A673 (cell line): ENCODE data around the gene UGT1A8. TPM values are rescaled to one million over a fixed set of nuclear protein-coding genes. Genes with fewer than 3 reads are reported as not detected.
"Not testable (repeated sequence)": the region's sequence is repeated elsewhere in the genome, so short reads cannot be mapped to it uniquely, and the experiment has no call there.

Experiments used
- BruUV-seq: library from RNA; stranded (reverse); fragments of 400-500 nt; replicated peaks from 2 replicates; lab custom pipeline; 2021; lab: Mats Ljungman, UMichigan
- CTCF ChIA-PET: fragments of 300-600 bp; sonication (Branson Sonifier 250); formaldehyde crosslinking; loops from one replicate; lab custom pipeline; 2022; ENCODE audit warnings: antibody characterized with exemption; lab: Charles Lee
- POLR2A ChIA-PET: fragments of 300-600 bp; sonication (Branson Sonifier 250); formaldehyde crosslinking; loops from one replicate; lab custom pipeline; 2022; ENCODE audit warnings: antibody characterized with exemption; ENCODE audit not compliant: low non-redundant PET; lab: Charles Lee
- DNase-seq: peaks from one replicate; pipeline ENCODE4 v3.0.0-alpha.2; 2015; ENCODE audit warnings: low spot score
- H3K27ac ChIP-seq: fragments of 200-600 bp; sonication (generic); 2 replicates; pipeline ENCODE4 v1.5.1; 2016; ENCODE audit warnings: mixed run types, low read depth, mild to moderate bottlenecking, mixed read lengths, antibody characterized with exemption, low read length; ENCODE audit not compliant: poor library complexity, severe bottlenecking
- H3K27me3 ChIP-seq: fragments of 200-600 bp; sonication (generic); replicated peaks from 2 replicates; pipeline ENCODE4 v1.6.1; 2017; ENCODE audit warnings: mixed run types, low read depth, mild to moderate bottlenecking, mixed read lengths, antibody characterized with exemption, low read length; ENCODE audit not compliant: insufficient read depth, poor library complexity
- H3K36me3 ChIP-seq: fragments of 200-600 bp; sonication (generic); 2 replicates; pipeline ENCODE4 v1.6.1; 2016; ENCODE audit warnings: mixed run types, mild to moderate bottlenecking, mixed read lengths, antibody characterized with exemption, low read length; ENCODE audit not compliant: insufficient read depth, poor library complexity, severe bottlenecking
- H3K4me1 ChIP-seq: fragments of 200-600 bp; sonication (generic); 2 replicates; pipeline ENCODE4 v1.6.1; 2017; ENCODE audit warnings: mixed run types, mild to moderate bottlenecking, mixed read lengths, antibody characterized with exemption, low read length; ENCODE audit not compliant: insufficient read depth, poor library complexity, severe bottlenecking
- H3K4me3 ChIP-seq: fragments of 200-600 bp; sonication (generic); 2 replicates; pipeline ENCODE4 v1.5.1; 2016; ENCODE audit warnings: low read depth, mixed run types, mild to moderate bottlenecking, mixed read lengths, low read length; ENCODE audit not compliant: poor library complexity, severe bottlenecking
- H3K9me3 ChIP-seq: fragments of 200-600 bp; sonication (generic); 2 replicates; pipeline ENCODE4 v1.6.1; 2016; ENCODE audit warnings: mixed run types, low read depth, mild to moderate bottlenecking, mixed read lengths, antibody characterized with exemption, low read length; ENCODE audit not compliant: poor library complexity, severe bottlenecking
- CTCF ChIP-seq: fragments of 300-800, 200-600 bp; sonication (generic); conservative IDR thresholded peaks from 2 replicates; pipeline ENCODE4 v1.5.1; 2017; ENCODE audit warnings: low read depth, mild to moderate bottlenecking, antibody characterized with exemption, low read length, moderate library complexity, mixed read lengths
- EZH2 ChIP-seq: fragments of 200-600 bp; sonication (generic); IDR thresholded peaks from 2 replicates; pipeline ENCODE4 v1.6.1; 2017; ENCODE audit warnings: borderline replicate concordance, low read depth, mild to moderate bottlenecking, mixed read lengths, antibody characterized with exemption, low read length; ENCODE audit not compliant: poor library complexity, severe bottlenecking
- intact Hi-C: fragments of 100-400 bp; cut with micrococcal nuclease; formaldehyde crosslinking; loops from one replicate; pipeline ENCODE4 v1.10.0; 2022; ENCODE audit not compliant: unreplicated experiment
- total RNA-seq: library from RNA; stranded (reverse); gene quantifications from 2 replicates; pipeline ENCODE4 v1.2.3, GENCODE V29; 2021

The UGT1A8 gene
- total RNA-seq, 1 experiment from 2014 or later, result not detected

GRCh38 chr2:233728723-233729301, 111.4 kb downstream of the UGT1A8 start, which contains the start of gene UGT1A3:
UGT1A3 (plus strand) TSS chr2:233729042; CDS start chr2:233729127, 85 bp downstream.
- Histone ChIP-seq H3K27ac (no peak within 1 kb of the TSS), H3K27me3 (no peaks in the 10 kb centered on the region), H3K4me1 (no peaks in the 10 kb centered on the region), H3K4me3 (no peak within 1 kb of the TSS), H3K9me3 (no peaks in the 10 kb centered on the region), H3K36me3 (no peaks in the 10 kb centered on the region)
- POLR2A ChIA-PET, result no interaction called here
- BruUV-seq, result no TSS peak
- no peak for TF ChIP-seq EZH2
- TF ChIP-seq CTCF, result no peak
- no peak for DNase-seq
- intact Hi-C loops, result no loop called here
- CTCF ChIA-PET, result no interaction called here

- BruUV-seq, H3K27me3 ChIP-seq, H3K27ac ChIP-seq, DNase-seq, H3K4me3 ChIP-seq, POLR2A ChIA-PET, H3K36me3 ChIP-seq, CTCF ChIA-PET, intact Hi-C loops, H3K9me3 ChIP-seq, H3K4me1 ChIP-seq: not testable (repeated sequence)
These were observed 119.6 kb downstream of the UGT1A8 start for GRCh38 chr2:233736868-233737653.

- Histone ChIP-seq H3K36me3 (no peaks in the 10 kb centered on the region), H3K9me3 (no peaks in the 10 kb centered on the region), H3K27ac (no peak overlapping the region), H3K27me3 (no peaks in the 10 kb centered on the region), H3K4me1 (no peaks in the 10 kb centered on the region), H3K4me3 (no peak overlapping the region)
- CTCF ChIA-PET, result no interaction called here
- intact Hi-C loops, result no loop called here
- BruUV-seq, result no TSS peak
- DNase-seq, result no peak
- POLR2A ChIA-PET, result no interaction called here
- TF ChIP-seq CTCF, result no peak
- TF ChIP-seq EZH2, result no peak
These were observed 123.4 kb downstream of the UGT1A8 start for GRCh38 chr2:233740870-233741269.
